Measurements from ENCODE around the gene ADRA2C. TPM values are rescaled to one million over a fixed set of nuclear protein-coding genes. Genes with fewer than 3 reads are reported as not detected.

Gene ADRA2C
- total RNA-seq, 2 experiments from 2014 or later = not detected

DNA sequence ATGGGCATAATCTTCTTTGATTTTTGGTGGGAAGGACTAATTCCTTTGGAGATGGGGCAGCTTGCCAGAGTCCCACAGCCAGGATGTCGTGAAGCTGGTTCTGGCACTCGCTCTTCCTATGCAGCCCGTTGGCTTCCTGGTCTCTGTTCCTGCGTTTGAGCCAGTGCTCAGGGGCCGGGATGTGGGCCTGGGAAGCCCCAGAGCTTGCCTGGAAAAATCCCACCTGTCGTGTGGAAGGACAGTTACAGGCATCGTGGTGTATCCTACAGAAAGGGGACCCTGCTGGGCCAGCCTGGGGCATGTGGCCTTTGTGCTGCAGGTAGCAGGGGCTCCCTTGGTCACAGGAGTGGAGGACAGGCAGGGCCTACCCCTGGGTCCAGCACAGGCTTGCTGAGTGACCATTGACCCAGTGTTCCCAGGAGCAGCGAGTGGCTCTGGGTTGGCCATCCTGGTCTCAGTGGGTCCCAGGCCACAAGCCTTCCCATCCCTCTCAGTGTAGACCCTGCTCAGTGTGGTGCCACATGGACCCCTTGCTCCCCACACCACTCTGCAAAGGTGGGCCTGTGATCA lies 50.2 kb downstream of the ADRA2C start:
- no peaks in the 10 kb centered on the region for H3K36me3 Mint-ChIP-seq (ENCODE audit: low read depth)
- peaks cover 0 to 30% of the 10 kb centered on the region in 2 experiments for H3K9me3 ChIP-seq (ENCODE audit: control insufficient read depth in 1 of 2, insufficient read depth in 1 of 2, low read length in 2 of 2)
- no peaks in the 10 kb centered on the region for H3K4me1 ChIP-seq (ENCODE audit: insufficient read depth, low read length)
- no peaks in the 10 kb centered on the region for H3K9me3 Mint-ChIP-seq
- no peak for DNase-seq
- H3K4me3 Mint-ChIP-seq = no peak overlapping the region
- H3K27ac ChIP-seq (ENCODE audit: low read depth in 1 of 2, low read length in 2 of 2) = no peak overlapping the region
- H3K4me3 ChIP-seq (ENCODE audit: low read length) = no peak overlapping the region
- no peak overlapping the region for H3K27ac Mint-ChIP-seq
- CTCF ChIA-PET = no interaction called here
- no peaks in the 10 kb centered on the region for H3K27me3 Mint-ChIP-seq
- intact Hi-C loops (cut with DNase I, micrococcal nuclease) = no loop called here
- TF ChIP-seq, protein P1, sequence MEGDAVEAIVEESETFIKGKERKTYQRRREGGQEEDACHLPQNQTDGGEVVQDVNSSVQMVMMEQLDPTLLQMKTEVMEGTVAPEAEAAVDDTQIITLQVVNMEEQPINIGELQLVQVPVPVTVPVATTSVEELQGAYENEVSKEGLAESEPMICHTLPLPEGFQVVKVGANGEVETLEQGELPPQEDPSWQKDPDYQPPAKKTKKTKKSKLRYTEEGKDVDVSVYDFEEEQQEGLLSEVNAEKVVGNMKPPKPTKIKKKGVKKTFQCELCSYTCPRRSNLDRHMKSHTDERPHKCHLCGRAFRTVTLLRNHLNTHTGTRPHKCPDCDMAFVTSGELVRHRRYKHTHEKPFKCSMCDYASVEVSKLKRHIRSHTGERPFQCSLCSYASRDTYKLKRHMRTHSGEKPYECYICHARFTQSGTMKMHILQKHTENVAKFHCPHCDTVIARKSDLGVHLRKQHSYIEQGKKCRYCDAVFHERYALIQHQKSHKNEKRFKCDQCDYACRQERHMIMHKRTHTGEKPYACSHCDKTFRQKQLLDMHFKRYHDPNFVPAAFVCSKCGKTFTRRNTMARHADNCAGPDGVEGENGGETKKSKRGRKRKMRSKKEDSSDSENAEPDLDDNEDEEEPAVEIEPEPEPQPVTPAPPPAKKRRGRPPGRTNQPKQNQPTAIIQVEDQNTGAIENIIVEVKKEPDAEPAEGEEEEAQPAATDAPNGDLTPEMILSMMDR (IDR thresholded peaks at IDR 0.05) = no peak
- POLR2A ChIA-PET = no interaction called here
- H3K36me3 ChIP-seq (ENCODE audit: insufficient read depth, low read length) = no peaks in the 10 kb centered on the region
- no peaks in the 10 kb centered on the region for H3K4me1 Mint-ChIP-seq (ENCODE audit: low read depth)
- ATAC-seq (ENCODE audit: poor library complexity) = no peak
- H3K27me3 ChIP-seq (ENCODE audit: control insufficient read depth in 1 of 2, insufficient read depth in 2 of 2, low read length in 2 of 2) = no peaks in the 10 kb centered on the region

DNA sequence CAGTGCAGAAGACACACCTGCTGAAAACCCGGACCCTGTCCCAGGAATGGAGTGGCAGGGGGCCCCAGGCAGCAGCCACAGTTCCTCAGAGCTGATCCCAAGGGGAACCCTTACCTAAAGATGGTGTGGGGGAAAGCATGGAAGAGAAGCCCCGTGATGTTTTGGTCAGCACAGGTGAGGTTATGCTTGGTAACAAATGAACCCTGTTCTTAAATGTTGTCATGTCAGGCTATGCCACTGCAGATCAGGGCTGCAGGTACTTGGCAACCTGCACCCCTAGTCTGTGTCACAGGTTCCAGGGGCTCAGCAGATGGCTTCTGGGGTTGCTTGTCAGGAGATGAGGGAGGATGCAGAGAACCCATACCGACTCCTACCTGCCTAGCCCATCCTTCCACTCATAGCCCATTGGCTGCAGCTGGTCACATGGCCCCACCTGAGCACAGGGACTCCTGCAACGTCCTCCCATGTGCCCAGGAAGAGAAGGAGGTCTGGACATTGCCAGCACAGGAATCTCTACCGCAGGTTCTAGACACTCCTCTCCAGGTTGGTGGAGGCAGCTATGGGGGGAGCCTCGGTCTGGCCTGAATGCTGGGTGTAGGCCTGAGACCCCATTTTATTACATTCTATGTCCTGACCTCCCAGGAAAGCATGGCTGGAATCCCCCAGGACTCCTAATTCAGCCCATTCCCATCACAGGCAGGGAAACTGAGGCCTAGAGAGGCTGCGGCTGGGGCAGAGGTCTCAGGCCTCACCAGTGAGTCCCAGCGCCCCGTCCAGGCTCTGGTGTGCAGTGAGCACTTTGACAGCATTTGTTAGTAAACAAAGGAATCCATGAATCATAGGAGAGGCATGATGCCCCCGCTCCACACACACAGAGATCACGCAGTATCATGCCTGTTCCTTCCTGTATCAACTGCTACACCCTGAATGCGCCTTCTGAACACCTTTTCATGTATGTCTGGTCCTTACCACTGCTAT lies 51.1 kb downstream of the ADRA2C start:
- no peak overlapping the region for H3K4me3 ChIP-seq (ENCODE audit: low read length)
- ChIA-PET CTCF (no interaction called here), POLR2A (no interaction called here)
- ATAC-seq (ENCODE audit: poor library complexity) (no peak), DNase-seq (no peak)
- H3K36me3 ChIP-seq (ENCODE audit: insufficient read depth, low read length) = no peaks in the 10 kb centered on the region
- no peaks in the 10 kb centered on the region for H3K4me1 ChIP-seq (ENCODE audit: insufficient read depth, low read length)
- Mint-ChIP-seq H3K27ac (no peak overlapping the region), H3K4me1 (ENCODE audit: low read depth) (no peaks in the 10 kb centered on the region), H3K9me3 (no peaks in the 10 kb centered on the region), H3K36me3 (ENCODE audit: low read depth) (no peaks in the 10 kb centered on the region), H3K27me3 (no peaks in the 10 kb centered on the region), H3K4me3 (no peak overlapping the region)
- peaks cover 0 to 30% of the 10 kb centered on the region in 2 experiments for H3K9me3 ChIP-seq (ENCODE audit: control insufficient read depth in 1 of 2, insufficient read depth in 1 of 2, low read length in 2 of 2)
- intact Hi-C loops (cut with DNase I, micrococcal nuclease) = no loop called here
- TF ChIP-seq, protein P1 (IDR thresholded peaks at IDR 0.05) = no peak
- no peak overlapping the region for H3K27ac ChIP-seq (ENCODE audit: low read depth in 1 of 2, low read length in 2 of 2)
- H3K27me3 ChIP-seq (ENCODE audit: control insufficient read depth in 1 of 2, insufficient read depth in 2 of 2, low read length in 2 of 2) = no peaks in the 10 kb centered on the region

Other genes starting within 250 kb of the ADRA2C start
- 10 to 100 TPM; 84.2 to 88.0 TPM for gene LRPAP1, start 234.0 kb upstream of the ADRA2C start, total RNA-seq